LNCaP clone FGC (cell line): ENCODE data around the gene PPP5C.

Experiments used
- DNase-seq: peaks from one replicate; pipeline ENCODE4 v3.0.0-alpha.2; 2011; ENCODE audit warnings: low read depth
- H3K4me3 ChIP-seq: 2 replicates; pipeline ENCODE4 v1.5.1; 2011; ENCODE audit warnings: mild to moderate bottlenecking, low read depth, low read length, control low read depth
- TF ChIP-seq, protein P1 (sequence below): IDR thresholded peaks from 2 replicates; pipeline ENCODE4 v1.5.1; 2012; ENCODE audit warnings: mild to moderate bottlenecking; ENCODE audit not compliant: control insufficient read depth, insufficient read depth; ENCODE audit errors: extremely low read depth

PPP5C gene

DNA sequence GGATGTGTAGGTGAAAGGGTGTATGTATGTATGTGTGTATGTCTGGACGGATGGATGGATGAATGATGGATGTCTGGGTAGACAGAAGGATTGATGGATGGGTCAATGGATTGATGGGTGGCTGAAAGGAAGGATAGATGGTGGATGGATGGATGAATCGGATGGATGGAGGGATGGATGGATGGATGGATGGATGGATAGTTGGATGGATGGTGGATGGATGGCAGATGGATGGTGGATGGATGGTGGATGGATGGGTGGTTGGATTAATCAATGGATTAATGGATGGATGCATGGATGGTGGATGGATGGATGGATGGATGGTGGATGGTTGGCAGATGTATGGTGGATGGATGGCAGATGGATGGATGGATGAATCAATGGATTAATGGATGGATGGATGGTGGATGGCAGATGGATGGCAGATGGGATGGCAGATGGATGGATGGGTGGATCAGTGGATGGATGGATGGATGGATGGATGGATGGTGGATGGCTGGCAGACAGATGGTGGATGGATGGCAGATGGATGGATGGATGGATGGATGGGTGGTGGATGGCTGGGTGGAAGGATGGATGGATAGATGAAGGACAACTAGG, 16.5 kb upstream of the PPP5C start:
- DNase-seq = no peak
- H3K4me3 ChIP-seq = no peak overlapping the region
- TF ChIP-seq, protein P1, sequence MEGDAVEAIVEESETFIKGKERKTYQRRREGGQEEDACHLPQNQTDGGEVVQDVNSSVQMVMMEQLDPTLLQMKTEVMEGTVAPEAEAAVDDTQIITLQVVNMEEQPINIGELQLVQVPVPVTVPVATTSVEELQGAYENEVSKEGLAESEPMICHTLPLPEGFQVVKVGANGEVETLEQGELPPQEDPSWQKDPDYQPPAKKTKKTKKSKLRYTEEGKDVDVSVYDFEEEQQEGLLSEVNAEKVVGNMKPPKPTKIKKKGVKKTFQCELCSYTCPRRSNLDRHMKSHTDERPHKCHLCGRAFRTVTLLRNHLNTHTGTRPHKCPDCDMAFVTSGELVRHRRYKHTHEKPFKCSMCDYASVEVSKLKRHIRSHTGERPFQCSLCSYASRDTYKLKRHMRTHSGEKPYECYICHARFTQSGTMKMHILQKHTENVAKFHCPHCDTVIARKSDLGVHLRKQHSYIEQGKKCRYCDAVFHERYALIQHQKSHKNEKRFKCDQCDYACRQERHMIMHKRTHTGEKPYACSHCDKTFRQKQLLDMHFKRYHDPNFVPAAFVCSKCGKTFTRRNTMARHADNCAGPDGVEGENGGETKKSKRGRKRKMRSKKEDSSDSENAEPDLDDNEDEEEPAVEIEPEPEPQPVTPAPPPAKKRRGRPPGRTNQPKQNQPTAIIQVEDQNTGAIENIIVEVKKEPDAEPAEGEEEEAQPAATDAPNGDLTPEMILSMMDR = no peak

DNA sequence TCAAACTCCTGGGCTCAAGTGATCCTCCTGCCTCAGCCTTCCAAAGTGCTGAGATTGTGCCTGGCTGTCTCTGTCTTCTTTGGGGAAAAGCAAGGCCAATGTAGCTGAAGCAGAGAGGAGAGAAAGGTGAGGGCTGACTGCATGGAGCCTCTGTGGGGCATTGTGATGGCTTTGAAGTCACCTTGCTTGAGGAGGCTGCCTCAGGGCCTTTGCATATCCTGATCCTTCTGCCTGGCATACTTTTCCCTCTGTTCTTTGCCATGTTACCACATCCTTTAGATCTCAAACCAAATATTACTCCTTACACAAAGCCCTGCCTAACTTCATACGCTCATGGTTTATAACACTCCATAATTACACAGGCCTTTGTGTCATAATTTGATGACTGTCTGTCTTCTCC, 9.4 kb upstream of the PPP5C start:
- no peak for DNase-seq

DNA sequence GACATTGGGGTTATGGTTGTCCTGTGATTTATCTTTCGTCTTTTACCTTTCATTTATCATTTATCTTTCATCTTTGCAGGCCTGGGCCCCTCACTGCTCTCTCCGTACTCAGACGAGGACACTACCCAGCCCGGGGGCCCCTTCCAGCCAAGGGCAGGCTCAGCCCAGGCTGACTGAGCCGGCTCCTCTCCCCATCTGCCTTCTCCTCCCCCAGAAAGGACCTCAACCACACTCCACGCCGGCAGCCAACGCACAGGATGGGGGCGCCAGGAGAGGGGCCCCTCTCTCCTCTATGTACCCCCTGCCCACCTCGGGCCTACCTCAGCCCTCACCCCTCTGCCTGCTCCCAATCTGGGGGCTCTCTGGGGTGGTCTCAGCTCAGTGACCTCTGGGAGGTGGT, 7.4 kb upstream of the PPP5C start:
- TF ChIP-seq, protein P1 = no peak
- DNase-seq = no peak
- no peak overlapping the region for H3K4me3 ChIP-seq

More for the DNA sequence above, 9.4 kb upstream of the PPP5C start:
- TF ChIP-seq, protein P1 = no peak
- no peak overlapping the region for H3K4me3 ChIP-seq

DNA sequence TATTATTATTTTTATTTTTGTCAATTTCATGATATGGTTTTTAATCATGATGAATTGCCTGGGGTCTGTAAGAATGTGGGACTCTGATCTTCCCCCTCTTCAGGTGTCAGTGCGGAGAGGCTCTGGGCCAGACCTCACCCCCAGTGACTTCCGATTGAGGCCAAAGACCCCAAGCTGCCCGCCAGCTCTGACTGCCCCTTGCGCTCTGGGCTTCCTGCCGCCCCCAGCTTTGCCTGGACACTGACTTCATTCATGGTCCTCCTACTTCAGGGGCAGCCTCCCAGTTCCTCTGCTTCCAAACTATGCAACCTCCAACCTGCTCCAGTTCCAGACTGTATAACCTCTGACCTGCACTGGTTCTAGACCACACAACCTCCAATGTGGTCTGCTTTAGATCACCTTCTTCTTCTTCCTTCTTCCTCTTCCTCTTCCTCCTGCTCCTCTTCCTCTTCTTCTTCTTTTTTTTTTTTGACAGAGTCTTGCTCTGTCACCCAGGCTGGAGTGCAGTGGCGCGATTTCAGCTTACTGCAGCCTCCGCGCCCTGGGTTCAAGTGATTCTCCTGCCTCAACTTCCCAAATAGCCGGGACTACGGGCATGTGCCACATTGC, 6.7 kb upstream of the PPP5C start:
- DNase-seq = no peak
- TF ChIP-seq, protein P1 = no peak
- no peak overlapping the region for H3K4me3 ChIP-seq

DNA sequence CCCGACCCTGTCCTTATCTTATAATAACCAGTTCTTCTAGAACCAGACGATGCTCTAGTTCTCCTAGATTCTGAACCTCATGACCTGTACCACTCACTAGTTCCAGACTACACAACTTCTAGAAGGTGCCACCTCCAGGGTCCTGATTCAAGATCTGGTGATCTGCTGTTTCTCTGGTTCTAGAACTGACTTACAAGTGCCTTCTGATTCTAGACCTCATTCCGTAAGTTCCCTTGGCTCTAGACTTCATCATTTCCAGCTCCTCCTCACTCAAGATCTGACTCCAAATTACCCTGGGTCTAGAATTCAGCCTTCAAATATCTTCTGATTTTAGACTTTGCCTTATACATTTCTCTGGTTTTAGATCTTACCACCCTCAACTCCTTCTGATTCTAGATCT, 5.0 kb upstream of the PPP5C start:
- TF ChIP-seq, protein P1 = no peak
- DNase-seq = no peak
- H3K4me3 ChIP-seq = no peak overlapping the region

DNA sequence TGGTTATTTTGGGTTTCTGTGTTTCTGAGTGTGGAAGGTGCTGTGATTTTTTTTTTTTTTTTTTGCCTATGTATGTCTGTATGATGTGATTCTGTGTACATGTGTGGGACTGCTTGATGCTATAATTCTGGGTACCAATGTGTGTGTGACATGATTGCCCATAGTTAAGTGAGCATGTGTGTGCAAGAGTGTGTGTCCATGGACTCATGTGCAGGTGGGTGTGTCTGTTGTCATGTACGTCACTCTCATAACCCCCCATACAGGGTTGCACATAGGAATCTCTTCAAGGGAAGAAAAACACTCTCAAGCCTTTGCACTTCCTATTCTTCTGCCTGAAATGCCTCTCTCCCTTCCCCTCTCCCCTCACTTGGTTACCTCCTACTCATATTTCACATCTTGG, 2.5 kb upstream of the PPP5C start:
- DNase-seq = no peak
- H3K4me3 ChIP-seq = no peak overlapping the region
- TF ChIP-seq, protein P1 = no peak

DNA sequence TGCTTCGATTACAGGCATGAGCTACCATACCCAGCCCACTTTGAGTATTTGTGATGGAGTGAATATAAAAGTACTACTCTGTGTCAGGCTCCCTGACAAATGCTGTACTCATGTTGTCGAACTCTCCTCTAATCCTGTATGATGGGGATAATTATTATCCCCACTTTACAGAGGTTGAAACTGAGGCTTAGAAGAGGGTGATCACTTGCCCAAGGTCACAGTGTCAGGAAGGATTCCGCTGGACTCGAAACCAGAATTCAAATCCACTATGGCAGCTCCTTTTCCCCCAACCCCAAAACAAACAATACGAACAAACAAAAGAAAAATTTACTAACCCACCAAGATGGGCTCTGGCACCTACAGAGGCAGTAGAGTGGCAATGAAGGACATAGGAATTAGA, 1.7 kb upstream of the PPP5C start:
- TF ChIP-seq, protein P1 = no peak
- DNase-seq = no peak
- no peak overlapping the region for H3K4me3 ChIP-seq
